Heart right ventricle (tissue), 16 donors: ENCODE measurements around the gene PRDM2. TPM values are rescaled to one million over a fixed set of nuclear protein-coding genes. Genes with fewer than 3 reads are reported as not detected.

Source experiments
- ATAC-seq, 8 donors: fragments of 200-7000 bp; cut with Tn5 transposase; one replicate each; pipeline ENCODE4 v1.9.1; 2020; ENCODE audit warnings: mild to moderate bottlenecking in 8 of 8, moderate library complexity in 8 of 8, moderate number of reproducible peaks in 1 of 8
- DNase-seq, 2 donors: peaks; one replicate each; pipeline ENCODE4 v3.0.0-alpha.2; 2020
- H3K27ac ChIP-seq, 10 donors: fragments of 200-600 bp; sonication (generic) in 2 of 10; one replicate each; pipeline versions ENCODE4 v1.5.0 to v1.8.0; 2020 to 2022; ENCODE audit warnings: mild to moderate bottlenecking in 3 of 10
- H3K27me3 ChIP-seq, 7 donors: fragments of 200-600 bp; one replicate each; pipeline ENCODE4 v1.8.0; 2021 to 2022; ENCODE audit warnings: mild to moderate bottlenecking in 2 of 7
- H3K36me3 ChIP-seq, 9 donors: fragments of 200-600 bp; sonication (generic) in 1 of 9; one replicate each; pipeline versions ENCODE4 v1.5.0 to v1.8.0; 2020 to 2022; ENCODE audit warnings: mild to moderate bottlenecking in 2 of 9
- H3K4me1 ChIP-seq, 9 donors: fragments of 200-600 bp; sonication (generic) in 1 of 9; one replicate each; pipeline versions ENCODE4 v1.5.0 to v1.8.0; 2020 to 2022; ENCODE audit warnings: mild to moderate bottlenecking in 4 of 9
- H3K4me3 ChIP-seq, 10 donors: fragments of 200-600 bp; sonication (generic) in 2 of 10; one replicate each; pipeline versions ENCODE4 v1.5.0 to v1.8.0; 2020 to 2022; ENCODE audit warnings: mild to moderate bottlenecking in 7 of 10, moderate library complexity in 2 of 10
- H3K9me3 ChIP-seq, 11 donors: fragments of 200-600 bp in 10 of 11; sonication (generic) in 2 of 11; one replicate each; pipeline versions ENCODE4 v1.5.0 to v1.8.0; 2013 to 2022; ENCODE audit warnings: mild to moderate bottlenecking in 2 of 11, control low read depth in 1 of 11, moderate library complexity in 1 of 11
- CTCF ChIP-seq, 9 donors: fragments of 200-600 bp; sonication (generic) in 2 of 9; IDR thresholded peaks; one replicate each; pipeline versions ENCODE4 v1.5.0 to v1.8.0; 2021 to 2022; ENCODE audit warnings: antibody characterized with exemption in 9 of 9, mild to moderate bottlenecking in 5 of 9, moderate library complexity in 1 of 9
- WGBS, 2 donors: extraction: QIAGEN DNeasy Blood & Tissue Kit; methylation state at CpG; one replicate each; pipeline ENCODE4 v1.1.7; 2013; ENCODE audit warnings: inconsistent platforms in 1 of 2; 5-methylcytosine and 5-hydroxymethylcytosine counted together
- intact Hi-C, 10 donors: fragments of 100-400 bp; cut with DNase I; formaldehyde crosslinking; loops; one replicate each; pipeline versions ENCODE4 v1.11.1 to v1.14.2; 2022
- polyA plus RNA-seq, 2 donors: library from polyadenylated mRNA; stranded (reverse); fragments of 200-250 nt; gene quantifications; one replicate each; pipeline ENCODE4 v1.2.3, GENCODE V29; 2013
- total RNA-seq, 10 donors: library from RNA; stranded (reverse); fragmentation: NEBNext Ultra II Directional in 3 of 10; extraction: Animal tissue kit (Norgen Biotek cat#: 25700) in 3 of 10; gene quantifications; one replicate each; pipeline versions ENCODE4 v1.2.1 to v1.2.4, GENCODE V29; 2021 to 2023
- donor health status: Arrhythmogenic right ventricular cardiomyopathy.
- donor health status: ischemic (EF 13 %, LVEDD 7.1; RV severe dilation, severe dysfunction).
- donor health status: healthy with polysubstance abuse.
- donor health status: DM: no; HTN: yes; CAD: no.
- donor health status: DM: no; HTN: no; CAD: no.
- donor health status: ischemic (EF 25% LVEDD 6.9; RV normal size, moderate dysfunction).
- donor health status: ischemic (EF 25% LVEDD 5.7; RV mildly dilated, moderate dysfunction).
- donor health status: healthy.
- donor health status: DM: yes; HTN: yes; CAD: no.
- donor health status: Ischemic cardiomyopathy.
- donor health status: ischemic (EF 35%, LVEDD 5.7; RV mildly dilated, moderate dysfunction).
- donor health status: nonischemic (EF 11% LVEDD 7.7; RV severe dilation, severe dysfunction).
- donor health status: DM: yes; HTN: yes; CAD: no.
- donor health status: PGD.
- donor health status: ischemic (EF 29% LVEDD 5.4; RV normal size, mild dysfunction).
- donor health status: nonischemic (EF 23%, LVEDD 6.1; RV moderate dilation, normal function).

The PRDM2 gene
- total and polyA plus RNA-seq, 12 donors = 10.3 to 57.3 (median 42.4) TPM

- Histone ChIP-seq H3K9me3 (no peaks in the 10 kb centered on the region), H3K27me3 (no peaks in the 10 kb centered on the region), H3K36me3 (no peaks in the 10 kb centered on the region), H3K27ac (peak overlapping the region in 1 of 10 donors; percentile 63), H3K4me3 (no peak overlapping the region), H3K4me1 (peaks cover 0 to 19% (median 0%) of the 10 kb centered on the region in 9 donors)
- intact Hi-C loops = loop anchor here in 1 of 10 donors (10.0 kb wide), 1 partner anchor 58 kb away; no protein-coding TSS in a partner anchor
- ATAC-seq (no peak), DNase-seq (no peak)
- TF ChIP-seq CTCF (IDR thresholded peaks at IDR 0.05) = no peak
- 93 to 94% methylated on average over 7 of the region's 7 CpGs for WGBS, 2 donors
These were observed 22.9 kb downstream of the PRDM2 start for GRCh38 chr1:13722808-13723360.

- ATAC-seq (peak in 3 of 8 donors; percentile 40 to 86 (median 47)), DNase-seq (no peak)
- 94 to 97% methylated on average over 4 of the region's 4 CpGs for WGBS, 2 donors
- no peaks in the 10 kb centered on the region for H3K36me3 ChIP-seq
- no peaks in the 10 kb centered on the region for H3K27me3 ChIP-seq
- peaks cover 0 to 19% (median 0%) of the 10 kb centered on the region in 9 donors for H3K4me1 ChIP-seq
- TF ChIP-seq CTCF (IDR thresholded peaks at IDR 0.05) = no peak
- intact Hi-C loops = loop anchor here in 1 of 10 donors (10.0 kb wide), 1 partner anchor 59 kb away; no protein-coding TSS in a partner anchor
- H3K9me3 ChIP-seq = no peaks in the 10 kb centered on the region
- H3K4me3 ChIP-seq = no peak overlapping the region
- H3K27ac ChIP-seq = peak overlapping the region in 1 of 10 donors; percentile 63
These were observed 23.8 kb downstream of the PRDM2 start for GRCh38 chr1:13723810-13724209.

GRCh38 chr1:13725714-13726175, 25.8 kb downstream of the PRDM2 start:
- WGBS, 2 donors = 71 to 73% methylated on average over 4 of the region's 4 CpGs
- intact Hi-C loops = loop anchor here in 1 of 10 donors (10.0 kb wide), 1 partner anchor 61 kb away; no protein-coding TSS in a partner anchor
- no peak for DNase-seq

More at GRCh38 chr1:13725714-13726175, 25.8 kb downstream of the PRDM2 start:
- peaks cover 0 to 29% (median 0%) of the 10 kb centered on the region in 9 donors for H3K4me1 ChIP-seq
- H3K27ac ChIP-seq = no peak overlapping the region
- ATAC-seq = no peak
- no peaks in the 10 kb centered on the region for H3K36me3 ChIP-seq
- no peaks in the 10 kb centered on the region for H3K9me3 ChIP-seq
- H3K27me3 ChIP-seq = no peaks in the 10 kb centered on the region
- H3K4me3 ChIP-seq = no peak overlapping the region
- peak in 7 of 9 donors; percentile 23 to 44 (median 42) for TF ChIP-seq CTCF (IDR thresholded peaks at IDR 0.05)
